HUES6 (cell line): Measurements from ENCODE around the gene CRYBA2.

Source experiments
- H3K27ac ChIP-seq: 2 replicates; pipeline ENCODE4 v1.7.0; 2013; ENCODE audit warnings: low read depth, mild to moderate bottlenecking, low read length, inconsistent platforms
- H3K27me3 ChIP-seq: 2 replicates; pipeline ENCODE4 v1.6.1; 2013; ENCODE audit warnings: low read length; ENCODE audit not compliant: control insufficient read depth, insufficient read depth
- H3K36me3 ChIP-seq: 2 replicates; pipeline ENCODE4 v1.6.1; 2013; ENCODE audit warnings: low read length; ENCODE audit not compliant: control insufficient read depth, insufficient read depth
- H3K4me1 ChIP-seq: 2 replicates; pipeline ENCODE4 v1.6.1; 2013; ENCODE audit warnings: low read length; ENCODE audit not compliant: control insufficient read depth, insufficient read depth
- H3K4me3 ChIP-seq: 2 replicates; pipeline ENCODE4 v1.5.1; 2013; ENCODE audit warnings: low read depth, low read length
- H3K9ac ChIP-seq: one replicate; pipeline ENCODE4 v1.6.1; 2013; ENCODE audit warnings: mild to moderate bottlenecking, low read length
- H3K9me3 ChIP-seq: 2 replicates; pipeline ENCODE4 v1.6.1; 2013; ENCODE audit warnings: low read depth, low read length; ENCODE audit not compliant: control insufficient read depth, insufficient read depth

The CRYBA2 gene

GRCh38 chr2:218979846-218980734 is 13.1 kb downstream of the CRYBA2 start:
- H3K9ac ChIP-seq = no peak overlapping the region
- H3K9me3 ChIP-seq = no peaks in the 10 kb centered on the region
- peak overlapping the region; percentile 52 for H3K4me3 ChIP-seq
- H3K27me3 ChIP-seq = peaks cover 98% of the 10 kb centered on the region
- no peaks in the 10 kb centered on the region for H3K36me3 ChIP-seq
- peaks cover 29% of the 10 kb centered on the region for H3K4me1 ChIP-seq
- H3K27ac ChIP-seq = no peak overlapping the region

GRCh38 chr2:218975060-218975777 is 18.0 kb downstream of the CRYBA2 start:
- no peaks in the 10 kb centered on the region for H3K36me3 ChIP-seq
- no peaks in the 10 kb centered on the region for H3K9me3 ChIP-seq
- H3K4me3 ChIP-seq = no peak overlapping the region
- peaks cover 89% of the 10 kb centered on the region for H3K27me3 ChIP-seq
- no peak overlapping the region for H3K9ac ChIP-seq
- peaks cover 4% of the 10 kb centered on the region; the same call in 1 of the 2 replicates for H3K4me1 ChIP-seq
- no peak overlapping the region for H3K27ac ChIP-seq

GRCh38 chr2:218970894-218971293 is 22.3 kb downstream of the CRYBA2 start:
- no peaks in the 10 kb centered on the region for H3K36me3 ChIP-seq
- H3K9me3 ChIP-seq = no peaks in the 10 kb centered on the region
- H3K4me1 ChIP-seq = no peaks in the 10 kb centered on the region
- no peak overlapping the region for H3K4me3 ChIP-seq
- no peak overlapping the region for H3K9ac ChIP-seq
- no peak overlapping the region for H3K27ac ChIP-seq
- peaks cover 74% of the 10 kb centered on the region for H3K27me3 ChIP-seq

GRCh38 chr2:218964041-218964771 is 29.0 kb downstream of the CRYBA2 start:
- Histone ChIP-seq H3K27me3 (peaks cover 53% of the 10 kb centered on the region), H3K4me3 (peak overlapping the region; percentile 76; the same call in 1 of the 2 replicates), H3K9ac (peak overlapping the region; percentile 48), H3K36me3 (no peaks in the 10 kb centered on the region), H3K27ac (no peak overlapping the region), H3K9me3 (no peaks in the 10 kb centered on the region), H3K4me1 (peaks cover 23% of the 10 kb centered on the region)

DNA sequence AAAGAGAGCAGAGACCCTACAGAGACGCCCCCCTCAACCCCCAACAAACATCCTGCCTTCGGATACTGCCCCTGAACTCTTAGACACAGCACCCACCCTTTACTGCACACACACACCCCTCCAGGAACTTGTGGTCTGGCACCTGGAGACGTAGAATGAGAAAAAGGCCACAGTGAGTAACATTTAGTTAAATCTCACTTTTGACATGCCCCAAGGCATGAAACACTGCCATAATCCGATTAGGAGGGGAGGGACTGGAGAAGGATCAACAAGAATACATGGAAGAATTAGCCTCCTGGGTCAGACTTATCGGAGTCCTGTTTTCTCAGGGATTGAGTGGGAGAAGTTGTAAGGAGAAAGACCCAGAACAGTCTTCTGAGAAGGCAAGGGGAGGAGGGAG is 29.6 kb downstream of the CRYBA2 start:
- Histone ChIP-seq H3K27ac (no peak overlapping the region), H3K36me3 (no peaks in the 10 kb centered on the region), H3K27me3 (peaks cover 59% of the 10 kb centered on the region), H3K9ac (peak overlapping the region; percentile 48), H3K9me3 (no peaks in the 10 kb centered on the region), H3K4me1 (peaks cover 23% of the 10 kb centered on the region), H3K4me3 (peak overlapping the region; percentile 76)

DNA sequence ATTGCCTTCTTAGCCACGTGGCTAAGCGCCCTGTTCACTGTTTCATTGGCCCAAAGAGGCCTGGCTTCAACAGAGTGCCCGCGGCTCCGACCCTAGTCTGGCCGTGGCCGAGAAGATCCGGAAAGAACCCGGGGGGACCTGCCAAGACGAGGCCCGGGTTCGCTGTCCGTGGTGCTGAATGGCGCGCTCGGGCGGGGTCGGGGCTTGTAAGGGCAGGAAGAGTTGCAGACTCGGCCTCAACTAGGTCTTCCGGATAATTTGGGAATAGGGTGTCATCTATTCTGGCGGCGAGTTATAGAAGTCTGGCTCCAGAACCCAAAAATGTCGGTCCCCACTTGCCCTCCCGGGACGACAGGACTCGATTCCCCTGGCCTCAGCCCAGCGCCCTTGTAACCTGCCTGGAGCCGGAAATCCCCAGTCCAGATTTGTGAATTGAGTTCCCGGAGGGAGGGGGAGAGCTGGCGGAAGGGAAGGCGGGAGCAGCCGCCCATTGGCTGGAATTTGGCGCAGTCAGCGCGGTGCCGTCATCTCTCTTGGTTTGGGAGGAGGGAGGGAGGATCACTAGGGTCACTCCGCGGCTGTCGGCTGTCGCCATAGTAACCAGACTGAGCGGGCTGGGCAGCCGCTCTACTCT is 30.2 kb downstream of the CRYBA2 start:
- Histone ChIP-seq H3K9ac (no peak overlapping the region), H3K4me1 (peaks cover 23% of the 10 kb centered on the region), H3K27ac (no peak overlapping the region), H3K9me3 (no peaks in the 10 kb centered on the region), H3K27me3 (peaks cover 59% of the 10 kb centered on the region), H3K36me3 (no peaks in the 10 kb centered on the region), H3K4me3 (peak overlapping the region; percentile 76)

DNA sequence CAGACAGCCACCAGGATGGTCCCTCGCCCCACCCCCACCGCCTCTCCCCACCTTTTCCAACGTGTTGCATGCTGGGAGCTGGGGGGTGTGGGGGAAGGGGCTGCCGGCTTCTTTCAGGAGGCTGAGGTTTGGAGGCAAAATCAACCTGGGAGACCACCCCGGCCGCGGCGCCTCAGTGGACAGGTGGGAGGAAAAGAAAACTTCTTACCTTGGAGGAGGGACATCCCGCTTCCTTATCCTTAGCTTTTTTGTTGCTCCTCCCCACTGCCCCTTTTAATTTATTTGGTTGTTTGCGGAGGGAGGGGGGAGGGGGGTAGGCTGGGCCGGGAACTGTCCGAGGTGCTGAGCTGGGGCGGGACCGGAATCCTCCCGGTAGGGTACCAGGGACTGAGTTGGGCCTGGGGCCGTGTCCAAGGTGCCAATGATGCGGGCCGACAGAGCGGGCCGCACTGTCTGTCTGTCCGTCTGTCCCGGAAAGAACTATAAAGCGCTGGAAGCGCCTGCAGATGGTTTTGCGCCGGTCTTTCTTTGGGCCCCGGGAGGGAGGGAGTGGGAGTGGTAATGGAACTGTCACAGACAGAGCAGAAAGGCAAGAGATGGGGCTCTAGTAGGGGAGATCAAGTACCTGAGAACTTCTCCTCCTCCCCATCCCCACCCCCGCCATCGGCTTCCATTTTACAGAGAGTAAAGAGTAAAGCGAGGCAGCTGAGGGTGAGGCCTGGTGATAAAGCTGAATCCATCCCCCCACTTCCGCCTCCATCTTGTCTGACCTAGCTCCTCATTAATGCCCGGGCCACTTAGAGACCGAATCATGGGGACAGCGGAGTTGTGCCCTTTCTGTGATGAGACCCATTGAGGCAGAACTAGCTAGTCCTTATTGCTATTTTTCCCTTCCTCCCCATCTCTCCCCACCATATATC is 31.3 kb downstream of the CRYBA2 start:
- Histone ChIP-seq H3K9me3 (no peaks in the 10 kb centered on the region), H3K4me3 (peak overlapping the region; percentile 51), H3K27me3 (peaks cover 61% of the 10 kb centered on the region), H3K9ac (no peak overlapping the region), H3K36me3 (no peaks in the 10 kb centered on the region), H3K27ac (no peak overlapping the region), H3K4me1 (peaks cover 23% of the 10 kb centered on the region)

GRCh38 chr2:218961229-218961628 is 32.0 kb downstream of the CRYBA2 start:
- Histone ChIP-seq H3K9ac (no peak overlapping the region), H3K4me1 (peaks cover 23% of the 10 kb centered on the region), H3K4me3 (peak overlapping the region; percentile 51), H3K27me3 (peaks cover 64% of the 10 kb centered on the region), H3K36me3 (no peaks in the 10 kb centered on the region), H3K27ac (no peak overlapping the region), H3K9me3 (no peaks in the 10 kb centered on the region)

GRCh38 chr2:218960309-218961165 is 32.7 kb downstream of the CRYBA2 start:
- no peak overlapping the region for H3K9ac ChIP-seq

More at GRCh38 chr2:218960309-218961165, 32.7 kb downstream of the CRYBA2 start:
- Histone ChIP-seq H3K4me3 (peak overlapping the region; percentile 73), H3K27ac (no peak overlapping the region), H3K4me1 (peaks cover 23% of the 10 kb centered on the region), H3K36me3 (no peaks in the 10 kb centered on the region), H3K27me3 (peaks cover 69% of the 10 kb centered on the region), H3K9me3 (no peaks in the 10 kb centered on the region)
